Osteoblast (primary cell): ENCODE data around the gene DIMT1. TPM values are rescaled to one million over a fixed set of nuclear protein-coding genes. Genes with fewer than 3 reads are reported as not detected.

Experiments
- DNase-seq: peaks from one replicate; pipeline ENCODE4 v3.0.0; 2011; ENCODE audit warnings: low spot score, mixed read lengths; ENCODE audit not compliant: insufficient read length; ENCODE audit errors: missing footprints
- H2AFZ ChIP-seq: 2 replicates; pipeline ENCODE4 v1.6.0; 2011; ENCODE audit warnings: mild to moderate bottlenecking, low read length
- H3K27ac ChIP-seq: 2 replicates; pipeline ENCODE4 v1.5.1; 2011; ENCODE audit warnings: mild to moderate bottlenecking, low read depth, low read length, moderate library complexity
- H3K27me3 ChIP-seq: 2 replicates; pipeline ENCODE4 v1.6.0; 2012; ENCODE audit warnings: mild to moderate bottlenecking, control low read depth, inconsistent platforms, low read length, moderate library complexity; ENCODE audit not compliant: insufficient read depth
- H3K36me3 ChIP-seq: 2 replicates; pipeline ENCODE4 v1.5.1; 2011; ENCODE audit warnings: mild to moderate bottlenecking, low read length, control low read depth, moderate library complexity; ENCODE audit not compliant: insufficient read depth
- H3K4me1 ChIP-seq: 2 replicates; pipeline ENCODE4 v1.5.1; 2011; ENCODE audit warnings: mild to moderate bottlenecking, low read length, control low read depth, moderate library complexity; ENCODE audit not compliant: insufficient read depth
- H3K4me2 ChIP-seq: 2 replicates; pipeline ENCODE4 v1.6.0; 2011; ENCODE audit warnings: mild to moderate bottlenecking, low read length; ENCODE audit not compliant: insufficient read depth
- H3K4me3 ChIP-seq: fragments of 200-600 bp; sonication (generic); 3 replicates; pipeline ENCODE4 v1.5.1; 2012; ENCODE audit warnings: mild to moderate bottlenecking, low read length, inconsistent platforms; ENCODE audit not compliant: insufficient read depth
- H3K79me2 ChIP-seq: 2 replicates; pipeline ENCODE4 v1.6.0; 2012; ENCODE audit warnings: mild to moderate bottlenecking, low read length, control low read depth, inconsistent platforms; ENCODE audit not compliant: insufficient read depth
- H3K9me3 ChIP-seq: 2 replicates; pipeline ENCODE4 v1.5.1; 2011; ENCODE audit warnings: low read depth, low read length, control low read depth
- H4K20me1 ChIP-seq: 2 replicates; pipeline ENCODE4 v1.6.0; 2012; ENCODE audit warnings: mild to moderate bottlenecking, low read length, control low read depth; ENCODE audit not compliant: insufficient read depth
- CTCF ChIP-seq: IDR thresholded peaks from 2 replicates; pipeline ENCODE4 v1.5.1; 2011; ENCODE audit warnings: mild to moderate bottlenecking, low read depth, low read length, moderate library complexity; ENCODE audit errors: extremely low read depth
- total RNA-seq: library from RNA; depleted of rRNA; stranded (reverse); fragments of >200 nt; gene quantifications from 2 replicates; pipeline ENCODE4 v1.2.3, GENCODE V29; 2012

The DIMT1 gene
- total RNA-seq: 34.7 and 34.8 TPM in 2 replicates

DNA sequence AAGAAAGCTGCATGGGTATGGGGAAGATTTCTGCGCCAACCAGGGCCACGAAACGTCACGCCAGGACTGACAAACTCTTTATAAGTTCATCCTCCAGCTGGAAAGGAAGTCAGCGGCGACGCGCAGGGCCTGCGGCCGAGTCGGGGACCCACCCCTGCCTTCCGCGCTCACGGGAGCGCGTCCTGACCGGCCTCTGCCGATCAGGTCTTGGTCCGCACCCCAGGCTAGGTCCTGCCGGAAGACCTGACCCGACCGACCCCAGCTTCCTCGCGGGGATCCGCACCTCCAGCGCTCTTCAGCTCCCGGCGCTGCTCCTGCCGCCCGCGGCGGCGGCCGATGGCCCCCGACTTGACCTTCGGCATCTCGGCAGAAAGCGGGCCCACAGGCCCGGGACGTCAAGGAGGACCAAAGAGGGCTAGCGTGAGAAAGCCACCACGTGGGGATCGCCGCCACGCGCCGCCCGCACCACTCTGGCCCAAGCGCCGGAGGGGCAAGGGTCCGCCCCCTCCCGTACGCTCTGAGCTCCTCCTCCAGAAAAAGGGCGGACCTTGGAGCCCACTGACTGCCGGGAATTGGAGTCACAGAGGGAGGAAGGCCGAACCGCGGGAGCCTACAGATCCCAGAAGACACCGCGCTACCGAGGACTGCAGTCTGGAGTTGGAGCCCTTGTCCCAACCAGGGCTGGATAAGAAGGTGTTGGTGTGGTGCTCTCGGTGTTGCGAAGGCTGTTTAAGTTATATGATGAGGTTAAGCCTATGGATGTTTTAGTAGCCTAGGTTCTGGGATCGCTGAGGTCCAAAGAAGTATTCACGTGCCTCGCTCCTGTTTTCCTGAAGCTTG lies at the start of gene DIMT1:
Gene DIMT1, minus strand, starts transcription at position 495 of the 840 bp plus-strand sequence. Its CDS starts 133 bp downstream, at position 362.
- Histone ChIP-seq H3K27me3 (no peaks in the 10 kb centered on the region), H3K4me3 (peak within 1 kb of the TSS; percentile 81), H3K79me2 (peaks cover 16% of the 10 kb centered on the region), H3K36me3 (peaks cover 12% of the 10 kb centered on the region), H3K4me1 (peaks cover 14% of the 10 kb centered on the region), H2AFZ (peak within 1 kb of the TSS; percentile 95), H3K27ac (peak within 1 kb of the TSS; percentile 95), H3K4me2 (peak within 1 kb of the TSS; percentile 100), H4K20me1 (no peaks in the 10 kb centered on the region), H3K9me3 (no peaks in the 10 kb centered on the region)
- DNase-seq: peak; percentile 97
- TF ChIP-seq CTCF: no peak

DNA sequence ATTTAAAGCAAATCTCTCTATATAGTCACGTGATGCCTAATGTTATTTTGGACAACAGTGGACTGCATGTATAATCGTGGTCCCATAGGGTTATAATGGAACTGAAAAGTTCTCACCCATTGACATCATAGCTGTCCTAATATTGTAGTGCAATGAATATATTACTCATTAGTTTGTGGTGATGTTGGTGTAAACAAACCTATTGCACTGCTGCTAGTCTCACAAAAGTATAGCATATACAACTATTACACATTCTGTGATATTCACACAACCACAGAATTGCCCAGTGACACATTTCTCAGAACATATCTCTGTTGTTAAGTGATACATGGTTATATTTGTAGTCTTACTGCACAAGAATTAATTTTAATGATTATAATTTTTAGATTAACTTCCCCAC lies 46.6 kb upstream of the DIMT1 start:
- Histone ChIP-seq H4K20me1 (no peaks in the 10 kb centered on the region), H3K79me2 (no peaks in the 10 kb centered on the region), H2AFZ (no peak overlapping the region), H3K36me3 (peaks cover 11% of the 10 kb centered on the region), H3K9me3 (no peaks in the 10 kb centered on the region), H3K4me3 (no peak overlapping the region), H3K4me1 (no peaks in the 10 kb centered on the region), H3K27ac (no peak overlapping the region), H3K4me2 (no peak overlapping the region), H3K27me3 (no peaks in the 10 kb centered on the region)
- TF ChIP-seq CTCF: no peak
- DNase-seq: no peak

DNA sequence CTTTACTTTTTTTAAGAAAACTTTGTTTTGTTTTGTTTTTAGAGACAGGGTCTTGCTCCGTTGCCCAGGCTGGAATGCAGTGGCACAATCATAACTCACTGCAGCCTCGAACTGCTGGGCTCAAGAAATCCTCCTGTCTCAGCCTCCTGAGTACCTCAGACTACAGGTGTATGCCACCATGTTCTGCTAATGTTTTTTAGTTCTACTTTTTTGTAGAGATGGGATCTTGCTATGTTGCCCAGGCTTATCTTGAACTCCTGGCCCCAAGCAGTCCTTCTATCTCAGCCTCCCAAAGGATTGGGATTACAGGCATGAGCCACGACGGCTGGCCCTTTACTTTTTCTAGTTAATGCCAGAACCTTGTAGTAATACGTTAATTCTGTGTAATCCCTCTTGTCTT lies 44.8 kb upstream of the DIMT1 start:
- Histone ChIP-seq H3K36me3 (peaks cover 11% of the 10 kb centered on the region), H3K27ac (no peak overlapping the region), H2AFZ (no peak overlapping the region), H3K4me2 (no peak overlapping the region), H3K79me2 (no peaks in the 10 kb centered on the region), H3K4me1 (no peaks in the 10 kb centered on the region), H4K20me1 (no peaks in the 10 kb centered on the region), H3K27me3 (no peaks in the 10 kb centered on the region), H3K4me3 (no peak overlapping the region), H3K9me3 (no peaks in the 10 kb centered on the region)
- DNase-seq: no peak
- TF ChIP-seq CTCF: no peak

GRCh38 chr5:62432621-62433064 lies 28.9 kb upstream of the DIMT1 start:
- Histone ChIP-seq H3K4me2 (peak overlapping the region; percentile 76), H3K4me1 (peaks cover 5% of the 10 kb centered on the region), H3K79me2 (peaks cover 68% of the 10 kb centered on the region), H3K9me3 (no peaks in the 10 kb centered on the region), H3K36me3 (no peaks in the 10 kb centered on the region), H3K4me3 (no peak overlapping the region), H3K27me3 (no peaks in the 10 kb centered on the region), H2AFZ (peak overlapping the region; percentile 37), H4K20me1 (peaks cover 3% of the 10 kb centered on the region), H3K27ac (no peak overlapping the region)
- TF ChIP-seq CTCF: no peak
- DNase-seq: no peak
